Measurements from ENCODE around the gene MAP2K5.

The MAP2K5 gene

GRCh38 chr15:67845974-67846373 lies 303.5 kb downstream of the MAP2K5 start:
- in situ Hi-C loops (cut with MboI; ENCODE audit: low pct_unique_long_range_greater_than_20kb, low sequenced_read_pairs, unreplicated experiment): no loop called here
- TF ChIP-seq CTCF (IDR thresholded peaks at IDR 0.05; ENCODE audit: extremely low read depth, insufficient read depth, missing control alignments): no peak
- DNase-seq (ENCODE audit: low spot score): no peak

- in situ Hi-C loops (cut with MboI; ENCODE audit: low pct_unique_long_range_greater_than_20kb, low sequenced_read_pairs, unreplicated experiment): no loop called here
- no peak for TF ChIP-seq CTCF (IDR thresholded peaks at IDR 0.05; ENCODE audit: extremely low read depth, insufficient read depth, missing control alignments)
- DNase-seq (ENCODE audit: low spot score): no peak
Measured at GRCh38 chr15:67849538-67849937, 307.0 kb downstream of the MAP2K5 start.

GRCh38 chr15:67850336-67850735 lies 307.8 kb downstream of the MAP2K5 start:
- no peak for DNase-seq (ENCODE audit: low spot score)
- in situ Hi-C loops (cut with MboI; ENCODE audit: low pct_unique_long_range_greater_than_20kb, low sequenced_read_pairs, unreplicated experiment): no loop called here
- no peak for TF ChIP-seq CTCF (IDR thresholded peaks at IDR 0.05; ENCODE audit: extremely low read depth, insufficient read depth, missing control alignments)

- in situ Hi-C loops (cut with MboI; ENCODE audit: low pct_unique_long_range_greater_than_20kb, low sequenced_read_pairs, unreplicated experiment): no loop called here
- no peak for TF ChIP-seq CTCF (IDR thresholded peaks at IDR 0.05; ENCODE audit: extremely low read depth, insufficient read depth, missing control alignments)
- no peak for DNase-seq (ENCODE audit: low spot score)
Measured at GRCh38 chr15:67850994-67851571, 308.6 kb downstream of the MAP2K5 start.

- in situ Hi-C loops (cut with MboI; ENCODE audit: low pct_unique_long_range_greater_than_20kb, low sequenced_read_pairs, unreplicated experiment): no loop called here
- no peak for DNase-seq (ENCODE audit: low spot score)
- no peak for TF ChIP-seq CTCF (IDR thresholded peaks at IDR 0.05; ENCODE audit: extremely low read depth, insufficient read depth, missing control alignments)
Measured at GRCh38 chr15:67852418-67852817, 309.9 kb downstream of the MAP2K5 start.

- no peak for TF ChIP-seq CTCF (IDR thresholded peaks at IDR 0.05; ENCODE audit: extremely low read depth, insufficient read depth, missing control alignments)
- in situ Hi-C loops (cut with MboI; ENCODE audit: low pct_unique_long_range_greater_than_20kb, low sequenced_read_pairs, unreplicated experiment): no loop called here
- no peak for DNase-seq (ENCODE audit: low spot score)
Measured at GRCh38 chr15:67853454-67853853, 311.0 kb downstream of the MAP2K5 start.

- in situ Hi-C loops (cut with MboI; ENCODE audit: low pct_unique_long_range_greater_than_20kb, low sequenced_read_pairs, unreplicated experiment): no loop called here
- no peak for DNase-seq (ENCODE audit: low spot score)
- TF ChIP-seq CTCF (IDR thresholded peaks at IDR 0.05; ENCODE audit: extremely low read depth, insufficient read depth, missing control alignments): no peak
Measured at GRCh38 chr15:67854358-67854757, 311.9 kb downstream of the MAP2K5 start.

All from GM13977 (cell line).